KOPT-K1 (cell line): ENCODE results near the gene CA9.

ENCODE experiments used
- H3K27ac ChIP-seq: fragments of 200-600 bp; sonication (generic); 2 replicates; pipeline ENCODE4 v1.5.1; 2016; ENCODE audit warnings: antibody characterized with exemption, mild to moderate bottlenecking, low read depth, low read length; ENCODE audit not compliant: poor library complexity, severe bottlenecking
- H3K36me3 ChIP-seq: fragments of 200-600 bp; sonication (generic); 2 replicates; pipeline ENCODE4 v1.5.1; 2017; ENCODE audit warnings: antibody characterized with exemption, mild to moderate bottlenecking, low read length, moderate library complexity; ENCODE audit not compliant: insufficient read depth
- H3K9me3 ChIP-seq: fragments of 200-600 bp; sonication (generic); 2 replicates; pipeline ENCODE4 v1.5.1; 2017; ENCODE audit warnings: antibody characterized with exemption, low read length, mild to moderate bottlenecking; ENCODE audit not compliant: insufficient read depth, poor library complexity, severe bottlenecking

Gene CA9

DNA sequence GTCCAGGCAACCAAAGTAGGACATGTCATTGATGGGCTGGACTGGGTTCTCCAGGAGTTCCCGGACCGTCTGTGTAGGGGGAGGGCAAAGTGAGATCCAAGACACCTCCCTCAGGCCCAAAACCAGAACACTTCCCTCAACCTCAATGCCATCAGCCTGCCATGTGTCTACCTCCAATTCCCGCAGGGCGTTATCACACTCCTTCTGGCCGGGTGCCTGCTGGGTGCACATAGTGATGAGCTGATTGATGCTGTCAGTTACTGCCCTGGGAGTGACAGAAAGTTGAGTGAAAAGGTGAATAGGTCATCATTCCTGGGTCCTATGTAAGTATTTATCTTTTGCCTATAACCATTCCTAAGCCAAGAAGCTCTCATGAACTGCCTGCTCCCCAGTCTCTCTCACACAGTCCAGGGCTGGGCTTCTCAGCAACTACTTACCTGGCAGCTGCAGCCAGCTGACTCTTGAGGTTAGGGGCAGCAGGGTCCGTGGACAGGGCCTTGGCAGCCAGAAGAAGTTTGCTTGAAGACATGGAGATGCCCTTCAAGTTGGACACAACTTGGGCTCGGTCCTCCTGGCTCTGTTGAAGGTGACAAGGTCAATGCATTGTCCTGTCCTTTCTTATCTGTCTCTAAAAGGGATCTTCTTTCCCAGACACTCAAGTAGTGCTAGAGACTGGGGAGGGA, 37.2 kb downstream of the CA9 start:
- Histone ChIP-seq H3K27ac (no peak overlapping the region), H3K36me3 (peaks cover 97% of the 10 kb centered on the region)

DNA sequence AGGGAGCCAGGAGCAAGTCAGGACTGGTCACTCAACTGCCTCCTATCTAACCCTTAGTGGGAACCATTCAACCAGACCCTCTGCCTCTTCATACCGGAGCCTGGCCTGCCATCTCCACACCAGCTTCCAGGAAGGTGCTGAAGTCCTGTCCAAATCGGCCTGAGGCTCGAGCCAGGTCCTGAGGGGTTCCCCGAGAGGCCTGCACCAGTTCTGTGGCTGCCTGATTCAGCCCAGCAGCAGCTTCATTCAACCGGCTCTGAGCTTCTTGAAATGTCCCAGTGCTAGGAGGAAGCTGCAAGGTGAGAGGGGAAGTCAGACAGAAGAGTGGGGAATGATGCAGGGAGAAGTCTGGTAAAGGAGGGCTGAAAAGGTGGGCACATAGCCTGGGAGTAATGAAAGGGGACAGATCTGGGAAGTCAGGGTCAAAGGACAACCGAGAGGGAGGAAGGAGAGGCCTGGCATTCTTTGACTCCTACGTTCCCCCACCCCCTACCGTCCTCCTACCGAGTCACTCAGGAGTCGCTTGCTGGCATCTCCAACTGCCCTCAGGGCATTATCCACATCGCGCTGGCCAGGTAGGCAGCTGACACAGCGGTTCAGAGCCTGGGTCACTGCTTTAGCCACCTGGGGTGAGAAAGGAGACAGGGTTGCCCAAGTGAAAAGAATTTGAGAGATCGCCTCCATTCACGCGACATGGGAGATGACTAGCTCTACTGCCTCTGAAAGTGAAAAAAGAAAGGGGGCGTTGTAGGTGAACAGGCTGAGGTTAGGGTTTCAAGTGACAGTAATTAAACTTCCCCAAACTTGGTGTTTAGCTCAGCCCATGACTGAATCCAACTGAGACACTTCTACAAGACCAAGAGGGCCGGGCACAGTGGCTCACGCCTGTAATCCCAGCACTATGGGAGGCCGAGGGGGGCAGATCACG, 38.0 kb downstream of the CA9 start:
- no peaks in the 10 kb centered on the region for H3K9me3 ChIP-seq
- no peak overlapping the region for H3K27ac ChIP-seq
- H3K36me3 ChIP-seq = peaks cover 97% of the 10 kb centered on the region

More for the DNA sequence above, 37.2 kb downstream of the CA9 start:
- H3K9me3 ChIP-seq = no peaks in the 10 kb centered on the region

DNA sequence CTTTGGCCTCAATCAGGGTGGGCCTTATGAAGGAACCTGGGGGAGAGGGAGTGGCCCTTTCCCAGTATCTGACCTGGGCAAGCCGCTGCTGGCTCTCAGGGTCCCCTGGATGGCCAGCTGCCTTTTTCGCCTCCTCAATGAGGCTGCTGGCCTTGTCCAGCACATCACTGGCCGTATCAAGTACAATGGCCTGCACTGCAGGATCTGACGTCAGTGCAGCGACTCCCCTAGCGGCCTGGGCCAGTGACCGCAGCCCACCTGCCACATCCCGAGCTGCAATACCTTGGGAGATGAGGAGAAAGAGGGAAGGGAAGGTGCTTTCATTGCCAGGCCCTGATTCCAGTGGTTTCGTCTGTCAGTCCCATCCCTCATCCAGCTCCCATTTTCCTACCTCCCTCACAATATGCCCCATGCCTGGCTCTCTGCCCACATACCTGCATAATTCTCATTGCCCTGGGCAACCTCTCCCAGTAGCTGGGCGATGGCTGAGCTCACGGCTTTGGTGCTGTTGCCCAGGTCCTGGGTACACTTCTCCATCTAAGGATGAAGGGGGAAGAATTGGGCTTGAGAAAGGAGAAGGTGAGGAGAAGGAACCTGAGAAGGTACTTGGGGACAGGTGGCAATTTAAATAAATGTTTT, 39.2 kb downstream of the CA9 start:
- Histone ChIP-seq H3K27ac (no peak overlapping the region), H3K36me3 (peaks cover 97% of the 10 kb centered on the region), H3K9me3 (no peaks in the 10 kb centered on the region)

DNA sequence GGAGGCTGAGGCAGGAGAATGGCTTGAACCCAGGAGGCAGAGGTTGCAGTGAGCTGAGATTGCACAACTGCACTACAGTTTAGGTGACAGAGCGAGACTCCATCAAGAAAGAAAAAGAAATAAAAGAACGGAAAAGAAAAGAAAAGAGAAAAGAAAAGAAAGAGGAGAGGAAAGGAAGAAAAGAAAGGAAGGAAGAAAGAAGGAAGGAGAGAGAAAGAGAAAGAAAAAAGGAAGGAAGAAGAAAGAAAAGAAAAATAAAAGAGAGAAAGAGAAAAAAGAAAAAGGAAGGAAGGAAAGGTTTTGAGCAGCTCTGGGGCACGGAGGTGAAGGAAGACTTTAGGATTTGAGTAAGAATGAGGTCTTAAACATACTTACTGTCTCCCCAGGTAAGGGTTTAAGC, 39.9 kb downstream of the CA9 start:
- H3K9me3 ChIP-seq = no peaks in the 10 kb centered on the region
- peaks cover 97% of the 10 kb centered on the region for H3K36me3 ChIP-seq
- H3K27ac ChIP-seq = no peak overlapping the region

DNA sequence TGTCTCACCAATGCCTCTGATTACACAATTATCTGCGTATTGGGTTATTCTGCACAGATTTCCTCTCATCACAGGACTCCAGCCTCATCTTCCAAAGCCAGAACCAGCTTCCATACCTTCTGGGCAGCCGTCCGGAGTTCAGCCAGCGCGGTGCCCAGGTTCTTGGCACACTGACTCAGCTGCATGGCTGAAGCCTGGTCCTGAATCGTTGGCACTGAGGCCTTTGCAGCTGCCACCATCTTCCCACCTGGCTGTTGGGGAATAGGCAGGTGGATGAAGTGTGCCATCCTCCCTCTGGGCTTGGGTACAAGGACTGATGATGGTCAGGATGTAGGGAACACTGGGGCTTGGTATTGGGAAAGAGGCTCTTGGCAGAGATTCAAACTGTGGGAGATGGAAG, 40.4 kb downstream of the CA9 start:
- H3K9me3 ChIP-seq = no peaks in the 10 kb centered on the region
- H3K27ac ChIP-seq = no peak overlapping the region
- peaks cover 97% of the 10 kb centered on the region for H3K36me3 ChIP-seq

DNA sequence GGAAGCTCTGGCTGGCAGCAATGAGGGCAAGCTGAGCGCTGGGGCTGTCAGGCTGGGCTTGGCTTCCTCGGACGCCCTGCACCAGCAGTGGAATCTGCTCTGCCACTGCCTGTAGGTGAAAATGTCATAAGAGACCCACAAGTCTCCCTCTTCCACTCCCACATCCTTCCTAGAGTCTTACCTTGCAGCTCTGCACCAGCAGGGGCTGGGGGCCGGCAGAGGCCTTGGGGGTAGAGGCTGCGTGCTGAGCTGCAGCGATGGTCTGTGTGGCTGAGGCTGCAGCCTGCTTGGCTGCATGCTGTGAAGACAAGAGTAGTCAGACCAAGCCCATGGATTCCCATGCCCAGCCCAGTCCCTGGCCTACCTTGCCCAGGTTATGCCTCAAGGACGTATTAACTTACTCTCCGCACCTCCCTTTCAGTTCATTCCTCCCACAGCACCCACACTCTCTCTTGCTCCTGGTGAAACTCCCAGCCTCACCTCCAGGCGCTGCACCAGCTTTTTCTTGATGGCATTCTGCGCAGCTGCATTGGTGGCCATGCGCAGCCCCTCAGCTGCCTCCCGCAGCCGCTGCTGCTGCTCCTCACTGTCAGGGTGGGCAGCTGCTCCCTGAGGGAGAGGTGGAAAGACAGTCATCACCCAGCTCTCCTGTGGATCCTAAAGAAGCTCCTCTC, 41.0 kb downstream of the CA9 start:
- Histone ChIP-seq H3K27ac (no peak overlapping the region), H3K36me3 (peaks cover 99% of the 10 kb centered on the region), H3K9me3 (no peaks in the 10 kb centered on the region)

DNA sequence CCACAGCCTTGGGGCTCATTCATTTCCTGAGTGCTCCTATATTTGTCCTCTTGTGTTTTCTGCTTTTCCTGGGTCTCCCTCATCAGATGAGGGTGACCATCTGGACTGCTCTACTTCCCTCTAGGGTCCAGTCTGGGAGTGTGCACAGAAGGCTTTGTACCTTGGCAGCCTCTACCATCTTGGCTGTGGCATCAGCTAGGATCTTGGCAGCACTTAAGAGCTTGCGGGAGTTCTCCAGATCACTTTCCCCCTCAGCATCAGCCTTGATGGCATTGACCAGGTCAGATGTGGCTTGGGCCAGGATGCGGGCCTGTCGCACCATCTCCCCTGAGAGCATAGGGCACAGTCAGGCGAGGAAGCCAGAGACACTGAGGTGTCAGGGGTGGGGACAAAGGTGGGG, 42.5 kb downstream of the CA9 start:
- H3K36me3 ChIP-seq = peaks cover 100% of the 10 kb centered on the region
- no peaks in the 10 kb centered on the region for H3K9me3 ChIP-seq
- no peak overlapping the region for H3K27ac ChIP-seq

DNA sequence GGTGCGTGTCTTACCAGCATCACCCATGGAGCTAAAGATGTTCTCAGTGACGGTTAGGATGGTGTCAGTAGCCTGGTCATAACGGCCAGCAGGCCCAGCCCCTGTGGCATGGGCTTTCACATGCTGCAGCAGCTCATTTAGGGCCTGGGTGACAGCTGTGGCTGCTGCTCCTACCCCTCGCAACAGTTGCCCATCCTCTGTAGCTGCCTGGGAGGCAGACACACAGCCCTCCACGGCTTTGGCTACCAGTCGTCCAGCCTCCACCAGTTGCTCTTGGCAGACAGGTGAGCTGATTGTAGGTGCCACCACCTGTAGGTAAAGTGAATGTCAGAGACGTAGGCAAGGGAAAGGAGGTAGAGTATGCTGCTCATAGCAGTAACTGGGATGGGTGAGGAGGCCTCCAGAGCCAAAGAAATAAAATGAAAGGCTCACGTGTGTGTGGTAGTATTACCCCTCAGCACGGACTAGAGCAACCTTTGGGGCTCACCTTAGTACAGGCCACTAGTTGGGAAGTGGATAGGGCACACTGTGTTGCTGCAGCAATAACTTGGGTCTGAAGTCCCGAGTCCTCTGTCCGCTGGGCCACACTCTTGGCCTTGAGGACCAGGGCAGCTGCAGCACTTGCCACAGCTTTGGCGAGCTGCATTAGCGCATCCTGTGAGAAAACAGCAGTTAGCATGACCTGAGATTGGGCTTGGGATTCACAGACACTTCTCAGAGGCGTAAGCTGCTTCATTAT, 43.6 kb downstream of the CA9 start:
- Histone ChIP-seq H3K27ac (no peak overlapping the region), H3K9me3 (no peaks in the 10 kb centered on the region), H3K36me3 (peaks cover 100% of the 10 kb centered on the region)

DNA sequence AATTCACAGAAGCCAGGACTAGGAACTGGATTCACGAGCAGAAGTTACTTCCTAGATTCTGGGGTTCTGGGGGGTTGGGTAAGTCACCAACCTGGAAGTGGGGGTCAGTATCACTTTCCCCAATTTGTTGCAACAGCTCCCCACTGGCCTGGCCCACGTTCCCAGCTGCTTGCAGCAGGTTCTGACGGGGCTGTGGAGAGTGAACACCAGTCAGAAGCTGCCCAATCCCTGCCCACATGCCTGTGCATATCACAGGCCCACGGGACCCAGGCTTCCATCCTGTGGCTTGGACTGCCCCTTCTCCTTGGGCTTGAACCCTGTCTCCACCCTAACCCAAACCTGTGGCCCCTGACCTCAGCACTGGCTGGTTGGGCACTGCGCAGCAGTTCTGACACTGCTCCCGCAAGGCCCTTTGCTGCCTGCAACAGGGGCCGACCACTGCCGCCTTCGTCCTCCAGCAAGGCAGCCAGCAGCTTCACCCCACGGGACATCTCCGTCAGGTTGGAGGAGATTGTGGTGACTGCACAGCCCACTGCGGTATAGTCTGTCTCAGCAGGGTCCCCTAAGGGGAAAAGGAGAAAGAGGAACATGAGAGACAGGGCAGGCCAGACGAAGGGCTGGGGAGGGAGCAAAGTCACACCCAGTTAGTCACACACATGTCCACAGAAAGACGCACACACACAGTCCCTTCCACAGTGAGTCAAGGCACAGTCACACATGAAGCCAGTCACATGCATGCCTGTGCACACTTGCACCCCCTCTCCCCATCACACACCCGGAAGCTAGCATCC, 45.2 kb downstream of the CA9 start:
- H3K9me3 ChIP-seq = no peaks in the 10 kb centered on the region
- peaks cover 100% of the 10 kb centered on the region for H3K36me3 ChIP-seq
- no peak overlapping the region for H3K27ac ChIP-seq

DNA sequence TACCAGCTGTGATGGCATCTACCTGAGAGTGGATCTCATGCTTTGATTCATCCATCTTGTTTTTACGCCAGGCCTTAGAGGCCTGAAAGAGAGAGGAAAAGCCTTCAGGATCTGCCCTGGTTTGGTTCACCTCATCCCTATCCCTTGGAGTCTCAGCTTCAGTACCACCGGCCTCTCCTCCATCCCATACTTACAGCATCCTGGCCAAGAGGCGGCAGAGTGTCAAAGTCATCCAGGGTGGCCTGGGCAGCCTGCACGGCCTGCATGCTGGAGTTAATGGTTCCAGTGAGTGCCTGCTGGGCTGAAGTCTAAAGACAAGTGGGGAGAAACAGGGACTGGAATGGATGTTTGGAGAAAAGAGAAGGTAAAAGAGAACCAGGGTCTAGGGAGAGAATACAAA, 45.8 kb downstream of the CA9 start:
- peaks cover 100% of the 10 kb centered on the region for H3K36me3 ChIP-seq
- H3K27ac ChIP-seq = no peak overlapping the region
- no peaks in the 10 kb centered on the region for H3K9me3 ChIP-seq

DNA sequence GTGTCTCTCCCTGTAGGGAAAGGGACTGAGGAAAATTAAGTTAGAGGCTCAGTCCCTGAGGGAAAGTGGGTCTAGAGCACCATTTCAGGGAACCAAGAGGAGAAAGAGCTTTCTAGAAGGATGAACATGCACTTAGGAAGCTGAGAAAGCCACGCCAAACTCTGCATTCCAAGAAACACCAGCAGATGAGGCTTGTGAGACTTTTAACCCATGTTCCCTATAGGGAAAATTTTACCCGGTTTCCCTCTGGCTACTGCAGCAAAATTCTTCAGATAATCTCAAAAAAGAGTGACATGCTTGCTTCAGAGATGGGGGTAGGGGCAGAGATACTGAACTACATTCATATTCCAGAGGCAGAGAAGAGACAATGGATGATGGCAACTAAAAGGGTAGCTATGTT, 49.7 kb downstream of the CA9 start:
- Histone ChIP-seq H3K36me3 (peaks cover 86% of the 10 kb centered on the region), H3K9me3 (no peaks in the 10 kb centered on the region), H3K27ac (no peak overlapping the region)

DNA sequence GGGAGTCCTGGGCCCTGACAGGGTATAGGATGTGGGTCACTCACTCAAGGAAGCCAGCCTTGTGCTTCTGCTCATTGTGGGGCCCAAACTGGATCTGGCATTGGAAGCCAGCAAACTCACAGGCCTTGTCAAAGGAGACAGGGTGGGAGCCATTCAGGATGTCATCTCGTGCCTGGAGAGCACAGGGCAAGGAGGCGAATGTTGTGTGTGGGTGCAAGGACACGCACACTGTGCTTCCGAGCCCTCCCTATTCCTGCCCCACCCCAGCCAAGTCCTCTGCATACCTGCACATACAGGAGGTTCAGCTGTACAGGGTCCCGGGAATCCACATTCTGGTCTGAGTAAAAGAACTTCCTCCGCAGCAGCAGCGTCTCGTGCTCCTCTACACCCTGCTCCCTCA, 50.2 kb downstream of the CA9 start:
- H3K36me3 ChIP-seq = peaks cover 81% of the 10 kb centered on the region
- H3K27ac ChIP-seq = no peak overlapping the region

DNA sequence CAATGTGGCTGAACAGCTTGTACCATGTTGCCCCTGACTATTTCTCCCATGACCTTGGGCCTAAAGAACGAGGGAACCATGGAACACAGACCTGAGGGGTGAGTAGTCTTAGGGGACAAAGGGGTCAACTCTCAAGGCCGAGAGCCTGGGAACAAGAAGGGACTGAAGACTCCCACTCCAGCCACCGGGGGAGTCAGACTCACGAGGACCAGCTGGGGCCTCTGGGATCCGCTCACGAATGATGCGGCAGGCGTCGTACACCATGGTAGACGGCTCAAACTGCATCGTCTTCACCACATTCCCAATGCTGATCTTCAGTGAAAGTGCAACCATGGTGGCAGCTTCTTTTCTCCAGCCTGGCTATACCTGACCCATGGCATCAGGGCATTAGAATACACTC, 51.6 kb downstream of the CA9 start:
- no peak overlapping the region for H3K27ac ChIP-seq
- no peaks in the 10 kb centered on the region for H3K9me3 ChIP-seq
- peaks cover 66% of the 10 kb centered on the region for H3K36me3 ChIP-seq

More for the DNA sequence above, 50.2 kb downstream of the CA9 start:
- H3K9me3 ChIP-seq = no peaks in the 10 kb centered on the region

DNA sequence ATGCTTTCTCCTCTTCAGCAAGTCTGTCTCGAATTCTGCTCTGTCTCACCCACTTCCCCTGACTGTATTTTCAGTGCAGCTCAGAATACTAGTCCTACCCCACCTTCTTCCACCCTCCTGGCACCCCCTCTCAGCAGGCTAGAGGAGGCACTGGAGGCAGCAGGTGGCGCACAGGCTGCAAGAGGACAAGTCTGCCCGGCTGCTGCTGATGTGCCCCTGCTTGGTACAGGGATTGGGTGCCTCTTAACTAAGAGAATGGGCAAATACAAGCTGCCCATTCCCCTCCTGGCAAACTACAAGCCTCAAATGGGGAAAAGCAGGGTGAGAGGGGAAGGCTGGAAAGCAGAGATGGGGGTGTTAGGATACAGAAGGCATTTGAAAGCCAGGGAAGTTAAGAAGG, 53.2 kb downstream of the CA9 start:
- Histone ChIP-seq H3K27ac (no peak overlapping the region), H3K36me3 (peaks cover 51% of the 10 kb centered on the region), H3K9me3 (no peaks in the 10 kb centered on the region)
